Spinal cord (tissue), 10 donors: ENCODE data around the gene TEK. TPM values are rescaled to one million over a fixed set of nuclear protein-coding genes. Genes with fewer than 3 reads are reported as not detected.
"Not testable (repeated sequence)": the region's sequence is repeated elsewhere in the genome, so short reads cannot be mapped to it uniquely, and the experiment has no call there.

Source experiments
- DNase-seq, 6 donors: peaks; one replicate each; pipeline versions ENCODE4 v3.0.0 to v3.0.0-alpha.2; 2013 to 2015; ENCODE audit warnings: low spot score in 6 of 6, low read depth in 4 of 6
- H3K27ac ChIP-seq: one replicate; pipeline ENCODE4 v1.5.1; 2013; ENCODE audit warnings: low read depth, low read length, control low read depth
- H3K27me3 ChIP-seq: one replicate; pipeline ENCODE4 v1.6.1; 2013; ENCODE audit warnings: low read length; ENCODE audit not compliant: control insufficient read depth, insufficient read depth
- H3K36me3 ChIP-seq: one replicate; pipeline ENCODE4 v1.6.1; 2013; ENCODE audit warnings: low read length; ENCODE audit not compliant: control insufficient read depth, insufficient read depth
- H3K4me1 ChIP-seq: one replicate; pipeline ENCODE4 v1.6.1; 2013; ENCODE audit warnings: low read length; ENCODE audit not compliant: control insufficient read depth, insufficient read depth
- H3K4me3 ChIP-seq: one replicate; pipeline ENCODE4 v1.5.1; 2013; ENCODE audit warnings: low read depth, low read length, control low read depth
- H3K9me3 ChIP-seq: one replicate; pipeline ENCODE4 v1.6.1; 2013; ENCODE audit warnings: low read length; ENCODE audit not compliant: control insufficient read depth, insufficient read depth
- WGBS: methylation state at CpG from one replicate; pipeline ENCODE4 v1.1.5; 2013; ENCODE audit warnings: missing lambda C conversion rate; ENCODE audit not compliant: insufficient coverage; 5-methylcytosine and 5-hydroxymethylcytosine counted together
- polyA plus RNA-seq, 2 donors: library from polyadenylated mRNA; unstranded; fragments of 120-200 nt; gene quantifications; one replicate each; pipeline ENCODE4 v1.2.1, GENCODE V29; 2013; ENCODE audit not compliant: insufficient read length in 2 of 2
- total RNA-seq, 2 donors: library from RNA; depleted of rRNA in 1 of 2; stranded (reverse); fragments of 120-200 nt in 1 of 2; fragments of >200 nt in 1 of 2; gene quantifications; one replicate each; pipeline versions ENCODE4 v1.2.3 to v1.2.4, GENCODE V29; 2013 to 2014
- donor health status: healthy.

The TEK gene
- total and polyA plus RNA-seq, 4 donors = 12.0 to 39.0 (median 14.6) TPM

DNA sequence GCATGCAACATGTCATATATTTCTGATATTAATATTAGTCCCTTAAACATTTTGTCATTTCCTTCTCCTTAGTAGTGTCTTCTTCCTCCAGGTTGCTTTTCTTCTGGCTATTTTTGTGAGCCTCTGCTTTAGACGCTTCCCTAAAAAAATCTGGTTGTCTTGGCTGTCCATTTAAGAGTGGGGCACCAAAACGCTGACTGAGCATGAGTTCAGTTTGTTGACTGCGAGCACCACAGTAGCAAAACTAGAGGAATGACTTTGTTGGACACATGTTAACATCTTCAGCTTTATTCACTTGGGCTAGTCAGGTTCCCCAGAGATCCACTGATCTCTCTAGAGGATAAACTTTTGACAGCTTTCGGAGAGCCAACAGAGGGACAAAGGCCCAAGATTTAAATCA is 19.3 kb upstream of the TEK start:
- Histone ChIP-seq H3K27me3 (no peaks in the 10 kb centered on the region), H3K4me1 (no peaks in the 10 kb centered on the region), H3K27ac (no peak overlapping the region), H3K4me3 (no peak overlapping the region), H3K36me3 (no peaks in the 10 kb centered on the region), H3K9me3 (no peaks in the 10 kb centered on the region)
- DNase-seq = no peak
- 94% methylated on average over 3 of the region's 4 CpGs for WGBS

DNA sequence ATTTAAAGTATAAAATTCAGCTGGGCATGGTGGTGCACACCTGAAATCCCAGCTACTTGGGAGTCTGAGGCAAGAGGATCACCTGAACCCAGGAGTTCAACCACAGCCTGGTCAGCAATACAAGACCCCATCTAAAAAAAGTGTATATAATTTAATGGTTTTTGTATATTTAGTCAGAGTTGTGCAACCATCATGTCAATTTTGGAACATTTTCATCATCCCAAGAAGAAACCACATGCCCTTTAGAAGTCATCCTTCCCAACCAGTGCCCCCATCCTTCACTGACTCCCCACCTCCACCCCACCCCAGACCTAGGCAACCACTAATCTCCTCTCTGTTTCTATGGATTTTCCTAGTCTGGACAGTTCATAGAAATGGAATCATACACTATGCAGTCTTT is 18.8 kb upstream of the TEK start:
- Histone ChIP-seq H3K27ac (no peak overlapping the region), H3K4me1 (no peaks in the 10 kb centered on the region), H3K4me3 (no peak overlapping the region), H3K27me3 (no peaks in the 10 kb centered on the region), H3K9me3 (no peaks in the 10 kb centered on the region), H3K36me3 (no peaks in the 10 kb centered on the region)
- DNase-seq = no peak

DNA sequence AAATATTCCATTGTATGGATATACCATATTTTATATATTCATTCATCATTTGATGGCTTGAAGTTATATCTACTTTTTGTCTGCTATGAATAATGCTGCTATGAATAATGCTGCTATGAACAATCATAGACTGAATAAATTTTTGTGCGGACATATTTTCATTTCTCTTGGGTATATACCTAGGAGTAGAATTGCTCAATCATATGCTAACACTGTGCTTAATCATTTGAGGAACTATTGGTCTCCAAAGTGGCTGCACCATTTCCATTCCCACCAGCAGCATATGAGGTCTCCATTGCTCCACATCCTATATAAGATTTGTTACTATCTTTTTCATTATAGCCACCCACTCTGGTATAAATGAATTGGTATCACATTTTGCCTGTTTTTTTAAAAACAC is 18.3 kb upstream of the TEK start:
- Histone ChIP-seq H3K27me3 (no peaks in the 10 kb centered on the region), H3K27ac (no peak overlapping the region), H3K4me1 (no peaks in the 10 kb centered on the region), H3K9me3 (no peaks in the 10 kb centered on the region), H3K4me3 (no peak overlapping the region), H3K36me3 (no peaks in the 10 kb centered on the region)
- no peak for DNase-seq
- no CpG with 5 or more reads among the region's 1 CpG for WGBS

DNA sequence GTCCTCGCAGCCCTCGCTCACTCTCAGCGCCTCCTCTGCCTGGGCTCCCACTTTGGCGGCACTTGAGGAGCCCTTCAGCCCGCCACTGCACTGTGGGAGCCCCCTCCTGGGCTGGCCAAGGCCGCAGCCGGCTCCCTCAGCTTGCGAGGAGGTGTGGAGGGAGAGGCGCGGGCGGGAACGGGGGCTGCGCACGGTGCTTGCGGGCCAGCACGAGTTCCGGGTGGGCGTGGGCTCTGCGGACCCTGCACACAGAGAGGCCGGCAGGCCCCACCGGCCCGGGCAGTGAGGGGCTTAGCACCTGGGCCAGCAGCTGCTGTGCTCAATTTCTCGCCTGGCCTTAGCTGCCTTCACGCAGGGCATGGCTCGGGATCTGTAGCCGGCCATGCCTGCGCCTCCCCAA is 16.5 kb upstream of the TEK start:
- not testable (repeated sequence) for H3K27me3 ChIP-seq, H3K27ac ChIP-seq, DNase-seq, H3K4me3 ChIP-seq, H3K9me3 ChIP-seq, H3K36me3 ChIP-seq, H3K4me1 ChIP-seq
- WGBS = 95% methylated on average over 26 of the region's 27 CpGs

DNA sequence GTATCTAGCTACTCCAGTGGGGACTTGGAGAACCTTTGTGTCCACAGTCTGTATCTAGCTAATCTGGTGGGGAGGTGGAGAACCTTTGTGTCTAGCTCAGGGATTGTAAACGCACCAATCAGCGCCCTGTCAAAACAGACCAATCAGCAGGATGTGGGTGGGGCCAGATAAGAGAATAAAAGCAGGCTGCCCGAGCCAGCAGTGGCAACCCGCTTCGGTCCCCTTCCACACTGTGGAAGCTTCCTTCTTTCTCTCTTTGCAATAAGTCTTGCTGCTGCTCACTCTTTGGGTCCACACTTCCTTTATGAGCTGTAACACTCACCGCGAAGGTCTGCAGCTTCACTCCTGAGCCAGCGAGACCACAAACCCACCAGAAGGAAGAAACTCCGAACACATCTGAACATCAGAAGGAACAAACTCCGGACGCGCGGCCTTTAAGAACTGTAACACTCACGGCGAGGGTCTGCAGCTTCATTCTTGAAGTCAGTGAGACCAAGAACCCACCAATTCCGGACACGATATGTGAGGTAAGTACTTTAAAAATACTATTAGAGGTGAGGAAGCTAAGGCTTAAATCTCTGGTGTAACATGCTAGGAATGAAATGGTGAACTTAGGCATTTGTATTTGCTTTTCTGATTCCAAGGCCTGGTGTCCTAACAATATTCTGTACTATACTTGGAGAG is 15.5 kb upstream of the TEK start:
- H3K36me3 ChIP-seq, H3K9me3 ChIP-seq, H3K4me1 ChIP-seq, DNase-seq, H3K27ac ChIP-seq, H3K27me3 ChIP-seq, H3K4me3 ChIP-seq: not testable (repeated sequence)
- WGBS = 98% methylated on average over 13 of the region's 17 CpGs

DNA sequence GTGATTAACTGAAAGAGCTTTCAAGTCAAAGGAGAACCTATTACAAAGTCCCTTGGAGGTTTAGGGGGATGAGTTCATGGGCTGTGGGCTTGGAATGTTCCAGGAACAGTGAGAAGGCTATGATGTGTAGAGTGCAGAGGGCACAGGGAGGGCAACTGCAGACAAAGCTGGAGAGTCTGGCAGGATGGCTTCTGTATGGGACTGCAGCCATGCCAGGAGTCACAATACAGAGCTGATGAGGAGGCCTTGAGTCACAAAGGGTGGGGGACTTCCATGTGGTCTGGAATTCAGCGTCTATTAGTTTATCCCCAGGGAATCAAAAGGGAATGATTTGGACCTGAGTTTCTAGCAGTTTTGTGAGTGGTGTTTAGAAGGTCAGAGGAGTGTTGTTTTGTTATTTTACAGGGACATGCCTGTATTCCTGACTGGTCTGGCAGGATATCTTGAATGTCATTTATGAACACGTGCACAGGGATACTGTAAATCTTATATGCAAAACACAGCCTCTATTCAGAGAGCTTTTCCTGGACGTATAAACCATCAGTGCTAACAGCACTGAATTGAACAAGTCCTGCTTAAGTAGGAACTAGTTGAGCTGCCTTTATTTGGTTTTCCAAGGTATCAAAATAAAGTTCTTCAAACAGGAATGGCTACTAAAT is 14.3 kb upstream of the TEK start:
- H3K4me1 ChIP-seq = no peaks in the 10 kb centered on the region
- no peaks in the 10 kb centered on the region for H3K27me3 ChIP-seq
- H3K27ac ChIP-seq = peak overlapping the region; percentile 43
- no peaks in the 10 kb centered on the region for H3K9me3 ChIP-seq
- WGBS = 63% methylated on average over 1 of the region's 3 CpGs
- no peaks in the 10 kb centered on the region for H3K36me3 ChIP-seq
- peak in 1 of 6 donors; percentile 16 for DNase-seq
- no peak overlapping the region for H3K4me3 ChIP-seq

DNA sequence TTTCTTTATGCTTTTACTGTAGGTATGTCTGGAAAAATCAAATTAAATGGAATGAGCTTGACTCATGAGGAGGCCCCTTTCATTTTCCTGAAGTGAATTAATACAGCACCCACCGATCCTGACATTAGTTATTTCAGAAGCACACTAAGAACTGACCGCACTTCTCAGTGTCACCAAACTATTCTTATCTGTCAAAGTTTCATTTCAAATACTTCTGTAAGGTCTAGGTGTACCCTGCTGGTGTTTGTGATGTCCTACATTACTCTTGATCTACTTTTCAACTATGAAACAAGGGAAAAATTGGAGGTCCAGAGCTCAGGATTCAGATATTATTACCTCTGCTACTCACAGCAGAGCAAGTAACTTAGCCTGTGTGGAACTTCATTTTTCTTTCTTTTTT is 1.8 kb upstream of the TEK start:
- WGBS = no CpG with 5 or more reads among the region's 2 CpGs
- H3K4me3 ChIP-seq = no peak overlapping the region

DNA sequence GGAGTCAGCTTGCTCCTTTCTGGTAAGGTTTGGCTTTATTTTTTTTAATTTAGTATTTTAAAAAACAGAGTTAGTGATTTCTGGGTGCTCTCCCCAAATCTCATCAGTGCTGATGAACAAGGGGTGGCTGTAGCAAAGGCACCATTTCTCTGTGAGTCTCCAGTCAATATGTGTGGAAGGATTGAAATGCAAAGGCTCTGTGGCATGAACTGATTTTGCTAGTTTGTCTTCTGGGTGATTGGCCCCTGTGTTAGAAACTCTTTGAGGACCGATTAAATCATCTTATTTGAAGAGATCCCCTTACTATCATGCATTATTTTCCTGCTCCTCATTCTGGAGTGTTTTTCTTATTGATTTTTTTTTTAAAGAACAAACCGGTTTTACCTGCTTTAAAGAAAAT is 596 bp downstream of the TEK start:
- WGBS = no CpG with 5 or more reads among the region's 2 CpGs
- Histone ChIP-seq H3K4me3 (peak overlapping the region; percentile 1), H3K9me3 (no peaks in the 10 kb centered on the region), H3K36me3 (no peaks in the 10 kb centered on the region), H3K27me3 (no peaks in the 10 kb centered on the region), H3K4me1 (no peaks in the 10 kb centered on the region), H3K27ac (no peak overlapping the region)
- DNase-seq = no peak

More for the DNA sequence above, 1.8 kb upstream of the TEK start:
- Histone ChIP-seq H3K27ac (no peak overlapping the region), H3K36me3 (no peaks in the 10 kb centered on the region), H3K27me3 (no peaks in the 10 kb centered on the region), H3K9me3 (no peaks in the 10 kb centered on the region), H3K4me1 (no peaks in the 10 kb centered on the region)
- DNase-seq = no peak

DNA sequence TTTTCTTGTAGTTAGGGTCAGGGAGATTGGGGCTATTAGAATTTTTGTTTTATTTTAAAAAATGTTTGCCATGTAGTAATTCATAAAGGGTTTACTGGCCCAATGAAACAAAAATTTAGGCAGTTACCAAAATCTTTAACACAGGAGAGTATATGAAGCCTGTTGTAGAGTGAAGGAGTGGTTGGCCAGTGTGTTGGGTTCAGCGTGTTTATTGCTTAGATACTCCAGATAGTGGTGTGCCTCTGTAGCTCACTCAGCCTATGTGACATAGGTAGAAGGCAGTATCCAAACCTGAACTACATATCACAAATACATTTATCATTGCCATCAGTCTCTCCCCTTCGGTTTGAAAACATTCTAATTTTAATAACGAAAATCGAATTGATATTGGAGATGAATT is 1.2 kb downstream of the TEK start:
- H3K27ac ChIP-seq = no peak overlapping the region
- H3K4me1 ChIP-seq = no peaks in the 10 kb centered on the region
- DNase-seq = no peak
- no peaks in the 10 kb centered on the region for H3K36me3 ChIP-seq
- H3K27me3 ChIP-seq = no peaks in the 10 kb centered on the region
- WGBS = no CpG with 5 or more reads among the region's 4 CpGs
- no peaks in the 10 kb centered on the region for H3K9me3 ChIP-seq
- no peak overlapping the region for H3K4me3 ChIP-seq

DNA sequence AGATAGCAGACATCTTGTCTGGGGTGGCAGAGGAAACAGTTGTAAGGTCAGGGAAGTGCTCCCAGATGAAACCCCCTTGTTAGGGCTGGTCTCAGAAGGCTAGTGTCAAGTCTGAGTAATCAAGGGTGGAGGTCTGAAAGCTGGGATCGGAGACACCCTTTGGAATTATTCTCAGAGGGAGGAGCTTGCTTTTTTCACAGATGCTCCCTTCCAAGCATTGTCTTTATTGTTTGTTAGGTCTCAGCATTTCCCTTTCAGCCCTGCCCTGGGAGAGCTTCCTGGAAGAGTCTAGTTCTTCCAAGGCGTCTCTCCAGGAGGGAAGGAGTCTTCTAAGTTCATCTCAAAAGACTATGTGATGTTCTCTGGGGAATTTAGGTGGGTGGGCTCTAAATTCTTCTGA is 3.2 kb downstream of the TEK start:
- Histone ChIP-seq H3K36me3 (no peaks in the 10 kb centered on the region), H3K4me1 (no peaks in the 10 kb centered on the region), H3K4me3 (no peak overlapping the region), H3K27me3 (no peaks in the 10 kb centered on the region), H3K9me3 (no peaks in the 10 kb centered on the region), H3K27ac (no peak overlapping the region)
- DNase-seq = no peak
- WGBS = 60% methylated on average over 1 of the region's 2 CpGs
